ENCODE measurements around the gene KCNF1.

DNA sequence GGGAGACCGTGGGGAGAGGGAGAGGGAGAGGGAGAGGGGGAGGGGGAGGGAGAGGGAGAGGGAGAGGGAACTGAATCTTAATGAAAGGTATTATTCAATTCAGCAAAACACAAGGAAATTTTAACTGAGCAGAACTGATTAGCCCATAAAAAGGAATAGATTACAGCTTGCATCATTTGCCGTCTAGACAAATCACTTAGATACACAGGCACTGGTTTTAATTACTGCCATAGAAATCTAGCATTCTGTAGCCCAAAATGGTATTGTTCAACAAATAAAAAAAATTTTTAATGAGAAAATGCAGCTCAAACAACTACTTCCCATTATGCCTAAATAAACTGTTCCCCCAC lies 7.9 kb upstream of the KCNF1 start:
- TF ChIP-seq POLR2A (IDR thresholded peaks at IDR 0.05; ENCODE audit: low read depth): no peak
- TF ChIP-seq POLR2AphosphoS5 (IDR thresholded peaks at IDR 0.05): no peak
- TF ChIP-seq, protein P1, sequence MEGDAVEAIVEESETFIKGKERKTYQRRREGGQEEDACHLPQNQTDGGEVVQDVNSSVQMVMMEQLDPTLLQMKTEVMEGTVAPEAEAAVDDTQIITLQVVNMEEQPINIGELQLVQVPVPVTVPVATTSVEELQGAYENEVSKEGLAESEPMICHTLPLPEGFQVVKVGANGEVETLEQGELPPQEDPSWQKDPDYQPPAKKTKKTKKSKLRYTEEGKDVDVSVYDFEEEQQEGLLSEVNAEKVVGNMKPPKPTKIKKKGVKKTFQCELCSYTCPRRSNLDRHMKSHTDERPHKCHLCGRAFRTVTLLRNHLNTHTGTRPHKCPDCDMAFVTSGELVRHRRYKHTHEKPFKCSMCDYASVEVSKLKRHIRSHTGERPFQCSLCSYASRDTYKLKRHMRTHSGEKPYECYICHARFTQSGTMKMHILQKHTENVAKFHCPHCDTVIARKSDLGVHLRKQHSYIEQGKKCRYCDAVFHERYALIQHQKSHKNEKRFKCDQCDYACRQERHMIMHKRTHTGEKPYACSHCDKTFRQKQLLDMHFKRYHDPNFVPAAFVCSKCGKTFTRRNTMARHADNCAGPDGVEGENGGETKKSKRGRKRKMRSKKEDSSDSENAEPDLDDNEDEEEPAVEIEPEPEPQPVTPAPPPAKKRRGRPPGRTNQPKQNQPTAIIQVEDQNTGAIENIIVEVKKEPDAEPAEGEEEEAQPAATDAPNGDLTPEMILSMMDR (IDR thresholded peaks at IDR 0.05): no peak
